K562 (cell line): ENCODE measurements around the gene ITPRID2. TPM values are rescaled to one million over a fixed set of nuclear protein-coding genes. Genes with fewer than 3 reads are reported as not detected.
"Not testable (repeated sequence)": the region's sequence is repeated elsewhere in the genome, so short reads cannot be mapped to it uniquely, and the experiment has no call there.

Experiments used
- ATAC-seq: fragments of 200-7000 bp; cut with Tn5 transposase; 3 replicates; pipeline ENCODE4 v1.9.1; 2020; ENCODE audit warnings: moderate library complexity
- BruUV-seq: library from RNA; stranded (reverse); fragments of 400-500 nt; replicated peaks from 2 replicates; lab custom pipeline; 2021; lab: Mats Ljungman, UMichigan
- CTCF ChIA-PET: fragments of 300-600 bp; formaldehyde crosslinking; extraction: SDS; loops from one replicate; lab custom pipeline; 2021; ENCODE audit warnings: low intra/inter-chr PET ratio; lab: Yijun Ruan, JAX
- POLR2A ChIA-PET: fragments of 300-600, 350-650 bp; sonication (Branson Sonifier 250); formaldehyde crosslinking; extraction: SDS; loops from one replicate; lab custom pipeline; 2021; ENCODE audit warnings: antibody characterized with exemption, inconsistent platforms; lab: Yijun Ruan, JAX
- DNase-seq, 4 experiments: peaks; one replicate each; pipeline versions ENCODE4 v3.0.0 to v3.0.0-alpha.2; 2011 to 2018; ENCODE audit warnings: low spot score in 3 of 4, mixed read lengths in 3 of 4; ENCODE audit errors: extremely low read depth in 1 of 4
- FAIRE-seq: peaks from 2 replicates; lab custom pipeline; 2011; peaks lifted over from hg19 to GRCh38; lab: Jason Lieb, UNC
- H2AFZ ChIP-seq: 2 replicates; pipeline ENCODE4 v1.6.0; 2011; ENCODE audit warnings: low read depth, low read length, control low read depth, inconsistent platforms
- H3K27ac ChIP-seq: fragments of 200-600 bp; 3 replicates; pipeline ENCODE4 v1.8.0; 2011; ENCODE audit warnings: low read depth, mild to moderate bottlenecking, control low read depth, inconsistent platforms, low read length, moderate library complexity, mixed read lengths; ENCODE audit errors: extremely low read depth
- H3K27me3 ChIP-seq, 2 experiments: fragments of 300-600 bp in 1 of 2; 2 replicates in 1 of 2; 3 replicates in 1 of 2; pipeline versions ENCODE4 v1.6.0 to v1.8.0; 2011; ENCODE audit warnings: inconsistent platforms in 2 of 2, low read length in 2 of 2, mild to moderate bottlenecking in 1 of 2, mixed read lengths in 1 of 2, moderate library complexity in 1 of 2; ENCODE audit not compliant: control insufficient read depth in 2 of 2, insufficient read depth in 2 of 2
- H3K36me3 ChIP-seq: fragments of 300-600 bp; 3 replicates; pipeline ENCODE4 v1.8.0; 2011; ENCODE audit warnings: mild to moderate bottlenecking, low read length, inconsistent platforms; ENCODE audit not compliant: control insufficient read depth, insufficient read depth
- H3K4me1 ChIP-seq, 2 experiments: fragments of 200-600 bp in 1 of 2; replicated peaks in 1 of 2; 2 replicates in 1 of 2; 3 replicates in 1 of 2; pipeline versions ENCODE4 v1.5.1 to v1.8.0; 2011; ENCODE audit warnings: inconsistent platforms in 2 of 2, low read length in 2 of 2, mild to moderate bottlenecking in 1 of 2, mixed read lengths in 1 of 2, moderate library complexity in 1 of 2; ENCODE audit not compliant: control insufficient read depth in 2 of 2, insufficient read depth in 2 of 2
- H3K4me2 ChIP-seq: 2 replicates; pipeline ENCODE4 v1.6.1; 2011; ENCODE audit warnings: low read length, control low read depth, inconsistent platforms, mixed read lengths; ENCODE audit not compliant: insufficient read depth
- H3K4me3 ChIP-seq: fragments of 200-600 bp; sonication (generic), shearing (Covaris generic); 2 replicates; pipeline ENCODE4 v1.5.1; 2016; ENCODE audit warnings: control low read depth, inconsistent platforms
- H3K79me2 ChIP-seq: fragments of 200-600 bp; 3 replicates; pipeline ENCODE4 v1.8.0; 2011; ENCODE audit warnings: low read length, inconsistent platforms; ENCODE audit not compliant: control insufficient read depth, insufficient read depth
- H3K9ac ChIP-seq, 2 experiments: 2 replicates each; pipeline versions ENCODE4 v1.6.0 to v1.6.1; 2011; ENCODE audit warnings: low read depth in 2 of 2, low read length in 2 of 2, control low read depth in 1 of 2, inconsistent platforms in 1 of 2, mild to moderate bottlenecking in 1 of 2, mixed read lengths in 1 of 2; ENCODE audit not compliant: insufficient read depth in 1 of 2
- H3K9me1 ChIP-seq: one replicate; pipeline ENCODE4 v1.6.0; 2011; ENCODE audit warnings: inconsistent platforms, mild to moderate bottlenecking, low read length, moderate library complexity; ENCODE audit not compliant: control insufficient read depth, insufficient read depth
- H3K9me3 ChIP-seq: replicated peaks from 2 replicates; pipeline ENCODE4 v1.5.1; 2011; ENCODE audit warnings: low read depth, low read length, inconsistent platforms; ENCODE audit not compliant: control insufficient read depth, insufficient read depth
- H4K20me1 ChIP-seq: replicated peaks from 2 replicates; pipeline ENCODE4 v1.6.1; 2011; ENCODE audit warnings: low read length, inconsistent platforms, mixed read lengths; ENCODE audit not compliant: control insufficient read depth, insufficient read depth
- CTCF ChIP-seq, 3 experiments: IDR thresholded peaks in 2 of 3; conservative IDR thresholded peaks in 1 of 3; 2 replicates each; pipeline ENCODE4 v1.5.1; 2011 to 2012; ENCODE audit warnings: low read length in 3 of 3, mild to moderate bottlenecking in 3 of 3, control low read depth in 2 of 3, improper control_type of control experiment in 1 of 3, inconsistent platforms in 1 of 3, low read depth in 1 of 3, mixed read lengths in 1 of 3, moderate library complexity in 1 of 3; ENCODE audit not compliant: insufficient read depth in 2 of 3
- RAD21 ChIP-seq, 2 experiments: fragments of 250-450 bp in 1 of 2; fragments of 450-650 bp in 1 of 2; sonication (Bioruptor Pico) in 1 of 2; formaldehyde crosslinking in 1 of 2; IDR thresholded peaks in 1 of 2; conservative IDR thresholded peaks in 1 of 2; 2 replicates each; pipeline versions ENCODE4 v1.4.0 to v1.8.0; 2020 to 2022; ENCODE audit warnings: mild to moderate bottlenecking in 2 of 2, moderate library complexity in 1 of 2
- WGBS: fragments of 100-300 bp; shearing (Covaris generic); methylation state at CpG from one replicate; pipeline ENCODE4 v1.1.6; 2016; ENCODE audit warnings: low coverage, mixed read lengths; ENCODE audit not compliant: insufficient coverage; ENCODE audit errors: missing lambda C conversion rate; 5-methylcytosine and 5-hydroxymethylcytosine counted together
- in situ Hi-C: fragments of 300-500 bp; cut with MboI; formaldehyde crosslinking; loops from 4 replicates; pipeline ENCODE4 v1.15.0; 2018; ENCODE audit warnings: inconsistent platforms, mixed read lengths
- intact Hi-C: fragments of 100-400 bp; cut with micrococcal nuclease; formaldehyde crosslinking; loops from 2 replicates; pipeline ENCODE4 v1.14.2; 2022
- polyA plus RNA-seq, 8 experiments: library from polyadenylated mRNA; depleted of rRNA in 4 of 8; stranded (reverse) in 5 of 8; unstranded in 3 of 8; fragments of >200 nt; fragmentation: Nextera tagmentation in 2 of 8; fragmentation: Illumina TruSeq in 1 of 8; extraction: Ambion mirVana in 2 of 8; extraction: Trizol in 1 of 8; gene quantifications; 2 replicates each; pipeline versions ENCODE4 v1.2.1 to v1.2.3, GENCODE V29; 2011 to 2014; ENCODE audit warnings: inconsistent platforms in 1 of 8, missing spikeins in 1 of 8
- total RNA-seq, 7 experiments: library from RNA; depleted of rRNA in 6 of 7; stranded (reverse); fragments of >200 nt in 6 of 7; fragmentation: Illumina TruSeq in 2 of 7; extraction: Trizol in 2 of 7; gene quantifications; 2 replicates each; pipeline versions ENCODE4 v1.2.1 to v1.2.3, GENCODE V29; 2011 to 2021; ENCODE audit warnings: low replicate concordance in 1 of 7

Gene ITPRID2
- total and polyA plus RNA-seq, 9 of the 15 experiments (the other 6 are each of a cell fraction or from before 2014, with no cell fraction given) = 18.5 to 77.8 (median 52.0) TPM

- H3K36me3 ChIP-seq, H3K4me2 ChIP-seq, BruUV-seq, H3K79me2 ChIP-seq, H3K9me1 ChIP-seq, H2AFZ ChIP-seq, H3K9me3 ChIP-seq, H3K9ac ChIP-seq, H3K4me3 ChIP-seq, POLR2A ChIA-PET, in situ Hi-C loops, H3K4me1 ChIP-seq, CTCF ChIA-PET, H3K27ac ChIP-seq, FAIRE-seq, H4K20me1 ChIP-seq: not testable (repeated sequence)
- WGBS = 1% methylated on average over 8 of the region's 8 CpGs
- peaks cover 0 to 12% of the 10 kb centered on the region in 2 experiments; a peak in 1 of 5 replicates for H3K27me3 ChIP-seq
- TF ChIP-seq CTCF (IDR thresholded peaks at IDR 0.05 in 2 of 3, conservative IDR thresholded peaks at IDR 0.05 in 1 of 3; ENCODE audit: insufficient read depth in 2 of 3, low read depth in 1 of 3, low read length in 3 of 3) (peak in 2 of 3 experiments; percentile 18 to 24; a peak in 2 of 6 replicates), RAD21 (CRISPR knock-in tag; conservative IDR thresholded peaks at IDR 0.05 in 1 of 2, IDR thresholded peaks at IDR 0.05 in 1 of 2) (peak in 1 of 2 experiments; percentile 33; a peak in 2 of 4 replicates)
- peak; percentile 70 for ATAC-seq
- intact Hi-C loops = loop anchor here (10.0 kb wide), 1 partner anchor 694 kb away; no protein-coding TSS in a partner anchor
- DNase-seq = peak in 1 of 4 experiments; percentile 34
Measured at GRCh38 chr2:181961167-181961566, 69.6 kb downstream of the ITPRID2 start.
